BE2C (cell line): ENCODE data around the gene LMO1.

Experiments
- DNase-seq: peaks from one replicate; pipeline ENCODE4 v3.0.0-alpha.2; 2020
- H3K27me3 ChIP-seq: fragments of 250-450 bp; sonication (Bioruptor Pico); 2 replicates; pipeline ENCODE4 v1.5.1; 2020; ENCODE audit warnings: mild to moderate bottlenecking
- H3K36me3 ChIP-seq: fragments of 250-450 bp; sonication (Bioruptor Pico); 2 replicates; pipeline ENCODE4 v1.5.1; 2020; ENCODE audit warnings: mild to moderate bottlenecking
- H3K4me1 ChIP-seq: fragments of 250-450 bp; sonication (Bioruptor Pico); 2 replicates; pipeline ENCODE4 v1.5.1; 2020
- H3K4me3 ChIP-seq: 2 replicates; pipeline ENCODE4 v1.5.1; 2011; ENCODE audit warnings: low read depth, low read length
- H3K9me3 ChIP-seq: fragments of 250-450 bp; sonication (Bioruptor Pico); 2 replicates; pipeline ENCODE4 v1.5.1; 2020
- CTCF ChIP-seq: IDR thresholded peaks from 2 replicates; pipeline ENCODE4 v1.5.1; 2012; ENCODE audit warnings: mild to moderate bottlenecking, low read depth, low read length

LMO1 gene

GRCh38 chr11:8233691-8234424 is 29.8 kb downstream of the LMO1 start:
- Histone ChIP-seq H3K36me3 (no peaks in the 10 kb centered on the region), H3K9me3 (no peaks in the 10 kb centered on the region), H3K27me3 (no peaks in the 10 kb centered on the region), H3K4me3 (peak overlapping the region; percentile 8), H3K4me1 (peaks cover 58% of the 10 kb centered on the region)
- TF ChIP-seq CTCF: no peak
- peak; percentile 75 for DNase-seq

GRCh38 chr11:8232849-8233606 is 30.6 kb downstream of the LMO1 start:
- Histone ChIP-seq H3K36me3 (no peaks in the 10 kb centered on the region), H3K4me1 (peaks cover 58% of the 10 kb centered on the region), H3K4me3 (no peak overlapping the region), H3K27me3 (no peaks in the 10 kb centered on the region), H3K9me3 (no peaks in the 10 kb centered on the region)
- no peak for TF ChIP-seq CTCF
- DNase-seq: no peak

- TF ChIP-seq CTCF: no peak
- DNase-seq: no peak
- Histone ChIP-seq H3K27me3 (no peaks in the 10 kb centered on the region), H3K4me1 (peaks cover 58% of the 10 kb centered on the region), H3K36me3 (no peaks in the 10 kb centered on the region), H3K4me3 (no peak overlapping the region), H3K9me3 (no peaks in the 10 kb centered on the region)
Measured at GRCh38 chr11:8232414-8232813, 31.3 kb downstream of the LMO1 start.

- Histone ChIP-seq H3K9me3 (no peaks in the 10 kb centered on the region), H3K27me3 (no peaks in the 10 kb centered on the region), H3K36me3 (no peaks in the 10 kb centered on the region), H3K4me3 (no peak overlapping the region), H3K4me1 (peaks cover 58% of the 10 kb centered on the region)
- TF ChIP-seq CTCF: no peak
- peak; percentile 34 for DNase-seq
Measured at GRCh38 chr11:8231979-8232378, 31.7 kb downstream of the LMO1 start.

- H3K9me3 ChIP-seq: no peaks in the 10 kb centered on the region
- no peak for DNase-seq
- no peak for TF ChIP-seq CTCF
- H3K36me3 ChIP-seq: no peaks in the 10 kb centered on the region
- H3K4me1 ChIP-seq: peaks cover 58% of the 10 kb centered on the region
- H3K4me3 ChIP-seq: no peak overlapping the region
- no peaks in the 10 kb centered on the region for H3K27me3 ChIP-seq
Measured at GRCh38 chr11:8230921-8231847, 32.5 kb downstream of the LMO1 start.
